MM.1S (cell line): Measurements from ENCODE around the gene ACTR3C.

Experiments
- DNase-seq: peaks from one replicate; pipeline ENCODE4 v3.0.0-alpha.2; 2015
- H2AFZ ChIP-seq: fragments of 300-600 bp; sonication (generic); 2 replicates; pipeline ENCODE4 v1.6.0; 2016; ENCODE audit warnings: antibody characterized with exemption, low read length
- H3F3A ChIP-seq: fragments of 300-600 bp; sonication (generic); 2 replicates; pipeline ENCODE4 v1.6.1; 2016; ENCODE audit warnings: mild to moderate bottlenecking, antibody characterized with exemption, low read length, moderate library complexity, mixed read lengths; ENCODE audit not compliant: insufficient read depth
- H3K27ac ChIP-seq: fragments of 300-600 bp; sonication (generic); 2 replicates; pipeline ENCODE4 v1.5.1; 2016; ENCODE audit warnings: mild to moderate bottlenecking, low read length
- H3K27me3 ChIP-seq: fragments of 300-600 bp; sonication (generic); replicated peaks from 2 replicates; pipeline ENCODE4 v1.6.0; 2016; ENCODE audit warnings: low read length; ENCODE audit not compliant: insufficient read depth
- H3K36me3 ChIP-seq: fragments of 300-600 bp; sonication (generic); replicated peaks from 2 replicates; pipeline ENCODE4 v1.6.1; 2016; ENCODE audit warnings: mild to moderate bottlenecking, low read length, mixed read lengths; ENCODE audit not compliant: insufficient read depth
- H3K4me1 ChIP-seq: fragments of 300-600 bp; sonication (generic); 2 replicates; pipeline ENCODE4 v1.6.1; 2016; ENCODE audit warnings: low read length, mixed read lengths
- H3K4me2 ChIP-seq: fragments of 300-600 bp; sonication (generic); 2 replicates; pipeline ENCODE4 v1.6.0; 2016; ENCODE audit warnings: low read depth, low read length
- H3K4me3 ChIP-seq: fragments of 300-600 bp; sonication (generic); 2 replicates; pipeline ENCODE4 v1.5.1; 2016; ENCODE audit warnings: low read length, mixed read lengths
- H3K79me2 ChIP-seq: fragments of 300-600 bp; sonication (generic); 2 replicates; pipeline ENCODE4 v1.6.1; 2016; ENCODE audit warnings: mixed run types, low read length, mixed read lengths
- H3K9ac ChIP-seq: fragments of 300-600 bp; sonication (generic); 2 replicates; pipeline ENCODE4 v1.6.1; 2016; ENCODE audit warnings: low read length, mixed read lengths
- H3K9me2 ChIP-seq: fragments of 300-600 bp; sonication (generic); replicated peaks from 2 replicates; pipeline ENCODE4 v1.6.1; 2016; ENCODE audit warnings: mild to moderate bottlenecking, low read length, mixed read lengths; ENCODE audit not compliant: insufficient read depth
- H3K9me3 ChIP-seq: fragments of 300-600 bp; sonication (generic); replicated peaks from 2 replicates; pipeline ENCODE4 v1.6.1; 2016; ENCODE audit warnings: mild to moderate bottlenecking, low read length, mixed read lengths; ENCODE audit not compliant: insufficient read depth
- H4K20me1 ChIP-seq: fragments of 300-600 bp; sonication (generic); 2 replicates; pipeline ENCODE4 v1.6.1; 2016; ENCODE audit warnings: mild to moderate bottlenecking, low read length, moderate library complexity, mixed read lengths; ENCODE audit not compliant: insufficient read depth
- EZH2 ChIP-seq: fragments of 300-600 bp; sonication (generic); optimal IDR thresholded peaks from 2 replicates; pipeline ENCODE3; 2017; ENCODE audit warnings: low read depth, mild to moderate bottlenecking, antibody characterized with exemption, low read length, mixed read lengths
- EZH2phosphoT487 ChIP-seq: fragments of 300-600 bp; sonication (generic); IDR thresholded peaks from 2 replicates; pipeline ENCODE4 v1.6.1; 2018; ENCODE audit warnings: antibody characterized with exemption, low read length
- TF ChIP-seq, protein P1 (sequence below): fragments of 300-600 bp; sonication (generic); IDR thresholded peaks from 2 replicates; pipeline ENCODE4 v1.5.1; 2016; ENCODE audit warnings: antibody characterized with exemption, low read length, mixed read lengths

Gene ACTR3C

DNA sequence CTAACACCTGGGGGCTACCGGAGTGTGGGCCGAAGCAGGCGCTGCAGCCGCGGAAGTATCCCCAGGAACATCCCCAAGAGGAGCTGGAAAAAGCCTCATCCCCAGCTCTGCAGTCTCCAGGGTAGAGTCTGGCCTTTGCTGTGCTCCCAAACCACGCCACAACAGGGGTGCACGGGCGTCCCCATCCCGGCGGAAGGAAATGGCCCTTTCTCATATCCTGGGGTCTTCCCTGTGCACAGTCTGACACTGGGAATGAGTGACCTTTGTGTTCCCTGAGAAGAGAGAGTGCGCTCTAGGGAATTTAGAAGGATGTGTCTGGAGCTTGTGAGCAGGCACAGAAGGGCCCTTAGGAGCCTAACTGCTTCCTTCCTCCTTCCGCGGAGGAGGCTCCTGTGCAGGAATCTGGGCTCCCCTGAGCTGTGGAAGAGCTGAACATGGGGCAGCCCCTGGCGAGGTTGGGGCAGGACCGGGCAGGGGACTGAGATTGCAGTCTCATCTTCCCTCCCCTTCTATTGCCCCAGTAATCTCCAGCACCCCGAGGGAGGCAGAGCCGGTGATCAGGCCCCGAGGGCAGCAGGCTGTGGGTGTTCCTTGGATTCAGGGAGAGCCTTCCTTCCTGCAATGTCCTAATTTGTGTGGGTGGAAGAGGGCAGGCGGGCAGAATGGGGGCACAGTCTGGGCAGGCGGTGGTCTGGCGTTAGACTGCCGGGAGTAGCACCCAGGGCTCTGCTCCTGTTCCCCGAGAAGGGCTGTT is 46.6 kb upstream of the ACTR3C start:
- H3K27me3 ChIP-seq, result no peaks in the 10 kb centered on the region
- no peaks in the 10 kb centered on the region for H4K20me1 ChIP-seq
- no peak for DNase-seq
- peak overlapping the region; percentile 100 for H3K9ac ChIP-seq
- 0 out of 2 replicates have a peak, but pooled peaks cover 7% of the 10 kb centered on the region for H3K36me3 ChIP-seq
- H3K4me1 ChIP-seq, result peaks cover 67% of the 10 kb centered on the region
- H3K9me3 ChIP-seq, result no peaks in the 10 kb centered on the region
- no peaks in the 10 kb centered on the region for H3K9me2 ChIP-seq
- H3F3A ChIP-seq, result peaks cover 65% of the 10 kb centered on the region
- peak overlapping the region; percentile 93 for H3K4me2 ChIP-seq
- peak overlapping the region; percentile 99 for H3K27ac ChIP-seq
- TF ChIP-seq EZH2phosphoT487, result no peak
- TF ChIP-seq, protein P1, sequence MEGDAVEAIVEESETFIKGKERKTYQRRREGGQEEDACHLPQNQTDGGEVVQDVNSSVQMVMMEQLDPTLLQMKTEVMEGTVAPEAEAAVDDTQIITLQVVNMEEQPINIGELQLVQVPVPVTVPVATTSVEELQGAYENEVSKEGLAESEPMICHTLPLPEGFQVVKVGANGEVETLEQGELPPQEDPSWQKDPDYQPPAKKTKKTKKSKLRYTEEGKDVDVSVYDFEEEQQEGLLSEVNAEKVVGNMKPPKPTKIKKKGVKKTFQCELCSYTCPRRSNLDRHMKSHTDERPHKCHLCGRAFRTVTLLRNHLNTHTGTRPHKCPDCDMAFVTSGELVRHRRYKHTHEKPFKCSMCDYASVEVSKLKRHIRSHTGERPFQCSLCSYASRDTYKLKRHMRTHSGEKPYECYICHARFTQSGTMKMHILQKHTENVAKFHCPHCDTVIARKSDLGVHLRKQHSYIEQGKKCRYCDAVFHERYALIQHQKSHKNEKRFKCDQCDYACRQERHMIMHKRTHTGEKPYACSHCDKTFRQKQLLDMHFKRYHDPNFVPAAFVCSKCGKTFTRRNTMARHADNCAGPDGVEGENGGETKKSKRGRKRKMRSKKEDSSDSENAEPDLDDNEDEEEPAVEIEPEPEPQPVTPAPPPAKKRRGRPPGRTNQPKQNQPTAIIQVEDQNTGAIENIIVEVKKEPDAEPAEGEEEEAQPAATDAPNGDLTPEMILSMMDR, result no peak
- no peak for TF ChIP-seq EZH2
- H3K4me3 ChIP-seq, result peak overlapping the region; percentile 99
- no peak overlapping the region for H2AFZ ChIP-seq
- H3K79me2 ChIP-seq, result peaks cover 60% of the 10 kb centered on the region

GRCh38 chr7:150368884-150369747 is 45.8 kb upstream of the ACTR3C start:
- Histone ChIP-seq H3K36me3 (0 out of 2 replicates have a peak, but pooled peaks cover 7% of the 10 kb centered on the region), H3K9me3 (no peaks in the 10 kb centered on the region), H4K20me1 (no peaks in the 10 kb centered on the region), H3K4me3 (peak overlapping the region; percentile 99), H3K9me2 (no peaks in the 10 kb centered on the region), H3K27ac (peak overlapping the region; percentile 99), H3F3A (peaks cover 63% of the 10 kb centered on the region), H3K4me2 (peak overlapping the region; percentile 93), H3K79me2 (peaks cover 54% of the 10 kb centered on the region), H2AFZ (no peak overlapping the region), H3K4me1 (peaks cover 63% of the 10 kb centered on the region), H3K9ac (peak overlapping the region; percentile 100), H3K27me3 (no peaks in the 10 kb centered on the region)
- DNase-seq, result peak; percentile 89
- TF ChIP-seq, protein P1, result no peak

DNA sequence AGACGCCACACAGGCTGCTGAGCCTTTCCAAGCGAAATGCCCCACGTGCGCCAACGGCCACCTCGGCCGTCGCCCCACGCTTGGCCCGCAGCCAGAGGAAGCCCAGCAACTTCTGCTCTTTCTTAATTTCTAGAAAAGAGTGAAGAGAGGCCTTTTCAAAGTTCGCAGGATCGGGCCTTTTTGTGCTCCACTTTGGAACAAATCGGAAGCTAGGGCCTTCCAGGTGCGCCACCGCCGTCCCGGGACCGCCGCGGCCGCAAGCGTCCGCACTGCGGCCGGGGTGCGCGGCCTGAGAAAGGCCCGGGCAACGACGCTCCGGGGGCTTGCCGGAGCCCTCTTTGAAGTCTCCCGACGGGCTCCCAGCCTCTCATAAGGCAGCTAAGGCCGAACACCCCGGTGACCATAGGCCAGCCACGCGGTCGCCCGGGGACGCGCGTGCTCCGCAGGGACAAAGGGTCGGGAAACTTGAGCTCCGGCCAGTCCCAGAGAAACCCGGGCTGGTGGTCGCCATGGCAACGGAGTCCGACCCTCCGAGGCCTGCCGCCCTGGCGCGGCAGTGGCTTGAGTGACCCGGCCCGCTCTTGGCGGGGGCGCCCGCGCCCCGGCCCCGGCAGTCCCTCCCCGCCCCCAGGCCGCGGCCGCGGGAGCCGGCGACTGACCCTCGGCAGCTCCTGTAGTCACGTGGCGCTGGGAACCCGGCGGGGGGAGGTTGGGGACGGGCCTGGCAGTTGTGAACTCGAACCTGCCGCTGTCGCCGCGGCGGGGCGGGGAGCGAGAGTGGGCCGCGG is 44.9 kb upstream of the ACTR3C start, which contains the start of gene REPIN1:
TSS of gene REPIN1 (plus strand) at position 727 of the 788 bp plus-strand sequence. CDS start 890 bp downstream, outside the sequence.
- H3K79me2 ChIP-seq, result peaks cover 46% of the 10 kb centered on the region
- peaks cover 61% of the 10 kb centered on the region for H3K4me1 ChIP-seq
- H3K27me3 ChIP-seq, result no peaks in the 10 kb centered on the region
- H2AFZ ChIP-seq, result peak within 1 kb of the TSS; percentile 39
- H3K36me3 ChIP-seq, result 0 out of 2 replicates have a peak, but pooled peaks cover 7% of the 10 kb centered on the region
- H3K4me3 ChIP-seq, result peak within 1 kb of the TSS; percentile 99
- no peaks in the 10 kb centered on the region for H4K20me1 ChIP-seq
- peak within 1 kb of the TSS; percentile 100 for H3K9ac ChIP-seq
- peak; percentile 97 for DNase-seq
- peak within 1 kb of the TSS; percentile 98 for H3K4me2 ChIP-seq
- peaks cover 59% of the 10 kb centered on the region for H3F3A ChIP-seq
- no peaks in the 10 kb centered on the region for H3K9me2 ChIP-seq
- H3K9me3 ChIP-seq, result no peaks in the 10 kb centered on the region
- peak within 1 kb of the TSS; percentile 99 for H3K27ac ChIP-seq
- no peak for TF ChIP-seq EZH2
- TF ChIP-seq, protein P1, result no peak
- TF ChIP-seq EZH2phosphoT487, result no peak
